Erythroblast (primary cell): ENCODE results near the gene ACTN4.

Source experiments
- GATA1 ChIP-seq: IDR thresholded peaks from 2 replicates; pipeline ENCODE4 v1.6.1; 2011; ENCODE audit warnings: low read depth, mild to moderate bottlenecking, control low read depth, low read length, moderate library complexity
- POLR2A ChIP-seq: IDR thresholded peaks from 2 replicates; pipeline ENCODE4 v1.6.1; 2011; ENCODE audit warnings: mild to moderate bottlenecking, low read length

GRCh38 chr19:38665950-38666662 is 18.7 kb downstream of the ACTN4 start:
- no peak for TF ChIP-seq POLR2A
- TF ChIP-seq GATA1 = no peak
